WTC11 (cell line): ENCODE results near the gene TEAD1.

Source experiments
- ATF2 ChIP-seq: sonication (generic); formaldehyde crosslinking; IDR thresholded peaks from 2 replicates; pipeline ENCODE4 v1.8.1; 2022; ENCODE audit warnings: low read depth, missing genetic modification reagents, borderline replicate concordance
- CREB1 ChIP-seq: sonication (generic); formaldehyde crosslinking; IDR thresholded peaks from 2 replicates; pipeline ENCODE4 v1.8.0; 2023; ENCODE audit warnings: mild to moderate bottlenecking, missing genetic modification reagents
- CTCF ChIP-seq: fragments of 200-600 bp; IDR thresholded peaks from 2 replicates; pipeline ENCODE4 v1.8.0; 2022; ENCODE audit warnings: antibody characterized with exemption
- ETV6 ChIP-seq: sonication (generic); formaldehyde crosslinking; IDR thresholded peaks from 2 replicates; pipeline ENCODE4 v1.8.1; 2022; ENCODE audit warnings: mild to moderate bottlenecking, missing genetic modification reagents
- FOXJ3 ChIP-seq: sonication (generic); formaldehyde crosslinking; IDR thresholded peaks from 2 replicates; pipeline ENCODE4 v1.9.0; 2021; ENCODE audit warnings: missing genetic modification reagents, mild to moderate bottlenecking, borderline replicate concordance
- GABPB1 ChIP-seq: sonication (generic); formaldehyde crosslinking; IDR thresholded peaks from 2 replicates; pipeline ENCODE4 v1.8.1; 2023; ENCODE audit warnings: mild to moderate bottlenecking, missing genetic modification reagents
- JUN ChIP-seq: sonication (generic); formaldehyde crosslinking; IDR thresholded peaks from 2 replicates; pipeline ENCODE4 v1.8.0; 2023; ENCODE audit warnings: mild to moderate bottlenecking, missing genetic modification reagents
- MYBL2 ChIP-seq: sonication (generic); formaldehyde crosslinking; IDR thresholded peaks from 2 replicates; pipeline ENCODE4 v1.8.1; 2023; ENCODE audit warnings: mild to moderate bottlenecking, moderate library complexity, missing genetic modification reagents
- RORB ChIP-seq: fragments of 250-450 bp; sonication (Bioruptor Pico); IDR thresholded peaks from 2 replicates; pipeline ENCODE4 v1.9.0; 2021; ENCODE audit warnings: mild to moderate bottlenecking
- TEAD1 ChIP-seq: sonication (generic); formaldehyde crosslinking; IDR thresholded peaks from 2 replicates; pipeline ENCODE4 v1.8.0; 2022; ENCODE audit warnings: mild to moderate bottlenecking, missing genetic modification reagents
- TEAD4 ChIP-seq: sonication (generic); formaldehyde crosslinking; IDR thresholded peaks from 2 replicates; pipeline ENCODE4 v1.8.0; 2022; ENCODE audit warnings: mild to moderate bottlenecking, missing genetic modification reagents
- ZBTB21 ChIP-seq: sonication (generic); formaldehyde crosslinking; IDR thresholded peaks from 2 replicates; pipeline ENCODE4 v1.8.1; 2023; ENCODE audit warnings: mild to moderate bottlenecking, missing genetic modification reagents, borderline replicate concordance
- ZNF263 ChIP-seq: sonication (generic); formaldehyde crosslinking; IDR thresholded peaks from 2 replicates; pipeline ENCODE4 v1.8.1; 2022; ENCODE audit warnings: low read depth, mild to moderate bottlenecking, moderate library complexity, missing genetic modification reagents

- no peak for TF ChIP-seq CTCF
- no peak for TF ChIP-seq FOXJ3 (CRISPR knock-in tag)
- TF ChIP-seq MYBL2 (CRISPR knock-in tag) = no peak
- no peak for TF ChIP-seq ATF2 (CRISPR knock-in tag)
- no peak for TF ChIP-seq TEAD1
- TF ChIP-seq RORB = no peak
- no peak for TF ChIP-seq TEAD4 (CRISPR knock-in tag)
- TF ChIP-seq ZBTB21 = no peak
- no peak for TF ChIP-seq GABPB1 (CRISPR knock-in tag)
- no peak for TF ChIP-seq CREB1 (CRISPR knock-in tag)
- TF ChIP-seq JUN = no peak
- no peak for TF ChIP-seq ZNF263 (CRISPR knock-in tag)
- TF ChIP-seq ETV6 (CRISPR knock-in tag) = no peak
Measured at GRCh38 chr11:12882670-12883069, 208.4 kb downstream of the TEAD1 start.
